HG02678 (cell line): ENCODE results near the gene MMRN2.

Experiments used
- ATAC-seq: cut with Tn5 transposase; IDR thresholded peaks from one replicate; pipeline ENCODE4 v1.9.1; 2021; ENCODE audit warnings: mild to moderate bottlenecking, moderate library complexity; ENCODE audit not compliant: unreplicated experiment

The MMRN2 gene

DNA sequence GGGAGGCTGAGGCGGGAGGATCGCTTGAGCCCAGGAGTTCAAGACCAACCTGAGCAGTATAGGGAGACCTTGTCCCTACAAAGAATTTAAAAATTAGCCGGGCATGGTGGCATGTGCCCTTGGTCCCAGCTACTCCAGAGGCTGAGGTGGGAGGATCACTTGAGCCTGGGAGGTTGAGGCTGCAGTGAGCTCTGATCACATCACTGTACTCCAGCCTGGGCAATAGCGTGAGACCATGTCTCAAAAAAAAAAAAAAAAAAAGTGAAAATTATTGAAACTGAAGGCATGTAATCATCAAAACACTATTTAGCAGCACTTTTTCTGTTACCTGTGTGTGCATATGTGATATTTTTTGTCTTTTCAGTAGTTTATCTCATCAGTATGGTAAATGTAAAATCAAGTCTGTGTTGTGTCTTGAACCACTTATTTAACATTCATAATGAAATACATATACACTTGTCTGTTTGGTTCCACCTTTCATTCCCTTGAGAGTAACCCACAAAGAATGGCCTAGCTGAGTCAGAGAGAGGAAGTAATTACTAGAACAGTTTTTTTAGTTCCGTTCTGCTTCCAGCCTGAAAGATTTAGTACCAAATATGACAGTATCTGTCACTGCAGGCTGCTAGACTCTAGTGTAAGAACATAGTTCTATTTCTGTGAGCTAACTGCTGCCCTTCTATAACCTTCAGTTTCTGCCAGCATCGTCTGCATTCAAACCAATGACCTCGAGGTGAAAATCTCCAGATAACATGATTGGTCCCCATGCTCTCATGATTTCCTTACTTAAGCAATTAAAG, 68.6 kb downstream of the MMRN2 start:
- ATAC-seq, result peak; percentile 98
